Prostate gland (tissue), 2 donors: Measurements from ENCODE around the gene ENAH. TPM values are rescaled to one million over a fixed set of nuclear protein-coding genes. Genes with fewer than 3 reads are reported as not detected.

Source experiments
- DNase-seq: peaks from one replicate; pipeline ENCODE4 v3.0.0-alpha.2; 2019; ENCODE audit warnings: low spot score
- H3K27ac ChIP-seq, 2 donors: fragments of 200-600 bp; sonication (generic); 2 replicates each; pipeline ENCODE4 v1.5.1; 2017 to 2019
- H3K27me3 ChIP-seq: fragments of 200-600 bp; sonication (generic); replicated peaks from 2 replicates; pipeline ENCODE4 v1.5.1; 2019; ENCODE audit not compliant: insufficient read depth
- H3K36me3 ChIP-seq, 2 donors: fragments of 200-600 bp; sonication (generic); 1 replicate in 1 of 2; 2 replicates in 1 of 2; pipeline versions ENCODE4 v1.5.1 to v1.8.1; 2017 to 2019
- H3K4me1 ChIP-seq: fragments of 200-600 bp; sonication (generic); replicated peaks from 2 replicates; pipeline ENCODE4 v1.5.1; 2019
- H3K4me3 ChIP-seq, 2 donors: fragments of 200-600 bp; sonication (generic); 2 replicates each; pipeline ENCODE4 v1.5.1; 2017 to 2019
- H3K9me3 ChIP-seq: fragments of 200-600 bp; sonication (generic); 2 replicates; pipeline ENCODE4 v1.5.1; 2017
- CTCF ChIP-seq, 4 experiments: fragments of 200-600 bp in 2 of 4; fragments of 450-650 bp in 2 of 4; sonication (generic) in 2 of 4; IDR thresholded peaks; 1 replicate in 3 of 4; 2 replicates in 1 of 4; pipeline ENCODE4 v1.5.1; 2016 to 2019; ENCODE audit warnings: antibody characterized with exemption in 4 of 4, mild to moderate bottlenecking in 2 of 4, moderate library complexity in 2 of 4
- POLR2A ChIP-seq: fragments of 450-650 bp; IDR thresholded peaks from one replicate; pipeline ENCODE4 v1.6.1; 2016; ENCODE audit warnings: antibody characterized with exemption, mild to moderate bottlenecking
- POLR2AphosphoS5 ChIP-seq: sonication (generic); formaldehyde crosslinking; IDR thresholded peaks from one replicate; pipeline ENCODE4 v1.6.1; 2017; ENCODE audit warnings: antibody characterized with exemption
- WGBS: methylation state at CpG from one replicate; pipeline ENCODE4 v1.1.5; 2018; 5-methylcytosine and 5-hydroxymethylcytosine counted together
- intact Hi-C: fragments of 100-400 bp; cut with DNase I; formaldehyde crosslinking; loops from one replicate; pipeline ENCODE4 v1.14.2; 2022
- total RNA-seq, 2 donors: library from RNA; depleted of rRNA; stranded (reverse); fragments of >200 nt; gene quantifications; one replicate each; pipeline ENCODE4 v1.1.0, GENCODE V29; 2016

Gene ENAH
- total RNA-seq, 2 donors from 2014 or later = 36.4 to 93.6 TPM

GRCh38 chr1:225488676-225489075 is 164.2 kb downstream of the ENAH start:
- DNase-seq = no peak
- Histone ChIP-seq H3K9me3 (no peaks in the 10 kb centered on the region), H3K27ac (no peak overlapping the region), H3K36me3 (no peaks in the 10 kb centered on the region), H3K4me3 (no peak overlapping the region), H3K27me3 (no peaks in the 10 kb centered on the region), H3K4me1 (no peaks in the 10 kb centered on the region)
- 25% methylated on average over 5 of the region's 5 CpGs for WGBS
- intact Hi-C loops = no loop called here
- no peak for TF ChIP-seq POLR2AphosphoS5
- no peak for TF ChIP-seq CTCF (IDR thresholded peaks at IDR 0.05)
- TF ChIP-seq POLR2A = no peak

DNA sequence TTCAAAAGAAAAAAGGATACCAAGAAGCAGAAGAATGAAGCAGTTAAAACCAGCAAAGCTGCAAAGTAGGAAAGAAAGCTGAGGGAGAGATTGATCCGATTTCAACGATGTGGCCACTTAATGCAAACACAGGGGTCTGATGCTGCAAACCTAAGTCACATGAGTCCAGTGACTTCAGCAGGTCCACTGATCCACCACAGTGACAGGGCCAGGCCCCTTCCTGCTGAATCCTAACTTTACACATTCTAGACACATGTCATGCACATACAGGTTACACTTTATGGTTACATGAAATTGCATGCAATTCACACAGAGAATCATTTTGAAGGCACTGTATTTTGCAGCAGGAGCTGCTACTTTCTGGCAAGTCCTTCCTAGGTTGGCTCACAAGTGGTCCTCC is 166.1 kb downstream of the ENAH start:
- TF ChIP-seq POLR2A (no peak), CTCF (IDR thresholded peaks at IDR 0.05) (no peak), POLR2AphosphoS5 (no peak)
- no peaks in the 10 kb centered on the region for H3K36me3 ChIP-seq
- no peaks in the 10 kb centered on the region for H3K27me3 ChIP-seq
- H3K9me3 ChIP-seq = no peaks in the 10 kb centered on the region
- intact Hi-C loops = no loop called here
- H3K4me3 ChIP-seq = no peak overlapping the region
- no peak for DNase-seq
- 77% methylated on average over 2 of the region's 2 CpGs for WGBS
- no peak overlapping the region for H3K27ac ChIP-seq
- no peaks in the 10 kb centered on the region for H3K4me1 ChIP-seq

DNA sequence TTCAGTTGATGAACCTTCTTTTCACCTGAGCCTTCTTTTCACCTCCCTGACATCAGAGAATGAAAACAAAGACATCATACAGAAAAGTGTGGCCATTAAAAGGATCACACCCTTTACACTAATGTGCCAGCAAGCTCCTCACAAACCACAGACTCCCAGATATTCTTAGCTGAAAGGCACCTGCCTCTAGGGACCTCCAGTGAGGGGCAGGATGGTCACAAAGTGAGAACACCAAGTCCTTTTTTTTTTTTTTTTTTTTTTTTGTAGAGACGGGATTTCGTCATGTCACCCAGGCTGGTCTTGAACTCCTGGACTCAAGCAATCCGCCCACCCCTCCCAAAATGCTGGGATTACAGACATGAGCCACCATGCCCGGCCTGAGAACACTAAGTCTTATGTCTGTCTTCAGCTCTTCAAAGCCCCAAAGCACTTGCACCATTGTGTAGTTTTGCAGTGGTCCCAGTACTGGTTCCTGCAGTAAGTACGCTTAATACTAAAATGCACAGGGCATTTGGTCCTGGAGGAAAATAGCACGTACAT is 166.9 kb downstream of the ENAH start:
- Histone ChIP-seq H3K27ac (no peak overlapping the region), H3K4me3 (no peak overlapping the region), H3K36me3 (no peaks in the 10 kb centered on the region), H3K27me3 (no peaks in the 10 kb centered on the region), H3K9me3 (no peaks in the 10 kb centered on the region), H3K4me1 (no peaks in the 10 kb centered on the region)
- DNase-seq = no peak
- TF ChIP-seq POLR2A = no peak
- no peak for TF ChIP-seq POLR2AphosphoS5
- TF ChIP-seq CTCF (IDR thresholded peaks at IDR 0.05) = no peak
- intact Hi-C loops = no loop called here
- 95% methylated on average over 6 of the region's 6 CpGs for WGBS

DNA sequence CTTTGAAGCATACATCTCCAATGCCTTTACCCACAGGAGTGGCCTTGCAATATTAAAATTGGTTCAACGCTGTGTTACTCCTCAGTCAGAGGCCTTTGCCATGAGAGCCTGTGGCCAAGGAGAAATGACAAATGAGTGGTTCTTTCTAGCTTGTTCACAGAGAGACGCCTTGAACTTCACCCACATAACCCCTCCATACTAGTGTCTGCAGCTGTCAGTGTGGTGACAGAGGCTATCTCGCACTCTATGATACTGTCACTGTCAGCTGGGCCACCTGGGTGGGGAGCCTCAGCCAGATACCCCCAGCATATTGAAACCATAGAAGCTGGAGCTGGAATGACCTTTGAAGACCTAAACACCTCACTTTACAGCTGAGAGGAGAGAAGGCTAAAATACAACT is 167.7 kb downstream of the ENAH start:
- Histone ChIP-seq H3K36me3 (no peaks in the 10 kb centered on the region), H3K4me1 (no peaks in the 10 kb centered on the region), H3K9me3 (no peaks in the 10 kb centered on the region), H3K27me3 (no peaks in the 10 kb centered on the region), H3K27ac (no peak overlapping the region), H3K4me3 (no peak overlapping the region)
- WGBS = 90% methylated on average over 3 of the region's 3 CpGs
- DNase-seq = no peak
- no peak for TF ChIP-seq CTCF (IDR thresholded peaks at IDR 0.05)
- TF ChIP-seq POLR2A = no peak
- no peak for TF ChIP-seq POLR2AphosphoS5
- intact Hi-C loops = no loop called here

DNA sequence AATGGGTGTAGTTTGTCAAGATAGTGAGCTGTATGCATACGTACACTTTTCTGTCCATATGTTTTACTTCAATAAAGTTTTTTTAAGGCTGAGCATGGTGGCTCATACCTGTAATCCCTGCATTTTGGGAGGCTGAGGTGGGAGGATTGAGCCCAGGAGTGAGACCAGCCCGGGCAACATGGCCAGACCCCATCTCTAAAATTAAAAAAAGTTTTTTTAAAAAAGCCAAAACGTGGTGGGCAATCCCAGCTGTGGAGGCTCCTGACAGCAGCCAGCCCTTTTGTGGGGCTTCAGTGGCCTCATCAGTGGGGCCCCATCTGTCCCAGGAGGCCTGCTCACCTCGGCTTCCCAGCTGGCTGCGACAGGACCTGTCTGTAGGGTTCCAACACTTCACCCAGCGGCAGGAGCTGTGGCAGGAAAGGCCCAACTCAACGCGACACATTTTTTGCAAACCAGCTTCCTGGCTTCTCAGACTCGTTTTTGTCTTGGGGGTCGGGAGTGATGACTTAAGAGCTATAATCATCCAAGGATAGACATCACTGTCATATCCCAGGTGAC is 168.2 kb downstream of the ENAH start:
- no peaks in the 10 kb centered on the region for H3K4me1 ChIP-seq
- no peaks in the 10 kb centered on the region for H3K36me3 ChIP-seq
- no peak overlapping the region for H3K4me3 ChIP-seq
- DNase-seq = peak; percentile 3
- no peaks in the 10 kb centered on the region for H3K27me3 ChIP-seq
- 71% methylated on average over 10 of the region's 10 CpGs for WGBS
- TF ChIP-seq POLR2A = no peak
- TF ChIP-seq CTCF (IDR thresholded peaks at IDR 0.05) = no peak
- TF ChIP-seq POLR2AphosphoS5 = no peak
- intact Hi-C loops = no loop called here
- no peak overlapping the region for H3K27ac ChIP-seq
- no peaks in the 10 kb centered on the region for H3K9me3 ChIP-seq
